DMS 273 treated with DMSO at 0.1 percent for 48 hours (cell line): Measurements from ENCODE around the gene FYN.

Experiments
- DNase-seq: peaks from one replicate; lab custom pipeline; 2025; lab: John Stamatoyannopoulos, UW

FYN gene

GRCh38 chr6:111831408-111831807, 41.8 kb downstream of the FYN start:
- DNase-seq: no peak

- no peak for DNase-seq
Observed at GRCh38 chr6:111829998-111830397, 43.3 kb downstream of the FYN start.

GRCh38 chr6:111829581-111829980, 43.7 kb downstream of the FYN start:
- no peak for DNase-seq

GRCh38 chr6:111828809-111829208, 44.4 kb downstream of the FYN start:
- DNase-seq: no peak

GRCh38 chr6:111825439-111826086, 47.7 kb downstream of the FYN start:
- no peak for DNase-seq

- DNase-seq: no peak
Observed at GRCh38 chr6:111824608-111825337, 48.5 kb downstream of the FYN start.

GRCh38 chr6:111823831-111824607, 49.2 kb downstream of the FYN start:
- no peak for DNase-seq

- DNase-seq: no peak
Observed at GRCh38 chr6:111823012-111823411, 50.2 kb downstream of the FYN start.

- DNase-seq: no peak
Observed at GRCh38 chr6:111819458-111819857, 53.8 kb downstream of the FYN start.

GRCh38 chr6:111818539-111819226, 54.6 kb downstream of the FYN start:
- DNase-seq: no peak

GRCh38 chr6:111817451-111818120, 55.7 kb downstream of the FYN start:
- no peak for DNase-seq

- no peak for DNase-seq
Observed at GRCh38 chr6:111813677-111814310, 59.5 kb downstream of the FYN start.

GRCh38 chr6:111813237-111813636, 60.0 kb downstream of the FYN start:
- no peak for DNase-seq

GRCh38 chr6:111812060-111813038, 60.9 kb downstream of the FYN start:
- DNase-seq: peak; percentile 86

GRCh38 chr6:111810294-111811131, 62.7 kb downstream of the FYN start:
- DNase-seq: no peak

- DNase-seq: no peak
Observed at GRCh38 chr6:111809766-111810165, 63.5 kb downstream of the FYN start.

- peak; percentile 43 for DNase-seq
Observed at GRCh38 chr6:111809264-111809663, 64.0 kb downstream of the FYN start.

- no peak for DNase-seq
Observed at GRCh38 chr6:111808493-111808892, 64.8 kb downstream of the FYN start.
